ENCODE data around the gene ALPP. TPM values are rescaled to one million over a fixed set of nuclear protein-coding genes. Genes with fewer than 3 reads are reported as not detected.
A peak's percentile ranks its signal among the peaks of the same experiment; 100 is the strongest.
"Not testable (repeated sequence)": the region's sequence is repeated elsewhere in the genome, so short reads cannot be mapped to it uniquely, and the experiment has no call there.

The ALPP gene
- total RNA-seq, 1 donor = not detected

GRCh38 chr2:232367591-232368233 lies 10.8 kb upstream of the ALPP start:
- DNase-seq (ENCODE audit: low read depth) = no peak
- peak; percentile 38 for TF ChIP-seq CTCF (IDR thresholded peaks at IDR 0.05; ENCODE audit: insufficient read depth, low read depth, low read length)
- no peak overlapping the region for H3K4me3 ChIP-seq (ENCODE audit: low read depth, low read length)

GRCh38 chr2:232368311-232368731 lies 10.2 kb upstream of the ALPP start:
- no peak for DNase-seq (ENCODE audit: low read depth)

GRCh38 chr2:232369126-232369951 lies 9.2 kb upstream of the ALPP start:
- no peak for TF ChIP-seq CTCF (IDR thresholded peaks at IDR 0.05; ENCODE audit: insufficient read depth, low read depth, low read length)
- no peak for DNase-seq (ENCODE audit: low read depth)
- no peak overlapping the region for H3K4me3 ChIP-seq (ENCODE audit: low read depth, low read length)

More at GRCh38 chr2:232368311-232368731, 10.2 kb upstream of the ALPP start:
- no peak overlapping the region for H3K4me3 ChIP-seq (ENCODE audit: low read depth, low read length)
- TF ChIP-seq CTCF (IDR thresholded peaks at IDR 0.05; ENCODE audit: insufficient read depth, low read depth, low read length) = no peak

- DNase-seq (ENCODE audit: low read depth); H3K4me3 ChIP-seq (ENCODE audit: low read depth, low read length): not testable (repeated sequence)
Observed at GRCh38 chr2:232370007-232370406, 8.5 kb upstream of the ALPP start.

GRCh38 chr2:232372231-232373208 lies 6.0 kb upstream of the ALPP start:
- DNase-seq (ENCODE audit: low read depth) = peak; percentile 52
- TF ChIP-seq CTCF (IDR thresholded peaks at IDR 0.05; ENCODE audit: insufficient read depth, low read depth, low read length) = no peak
- H3K4me3 ChIP-seq (ENCODE audit: low read depth, low read length) = no peak overlapping the region

GRCh38 chr2:232374356-232374755 lies 4.2 kb upstream of the ALPP start:
- no peak for DNase-seq (ENCODE audit: low read depth)
- TF ChIP-seq CTCF (IDR thresholded peaks at IDR 0.05; ENCODE audit: insufficient read depth, low read depth, low read length) = no peak
- H3K4me3 ChIP-seq (ENCODE audit: low read depth, low read length) = no peak overlapping the region

Measured in fibroblast of villous mesenchyme (primary cell).